Measurements from ENCODE around the gene MAPK14. TPM values are rescaled to one million over a fixed set of nuclear protein-coding genes. Genes with fewer than 3 reads are reported as not detected.
"Not testable (repeated sequence)": the region's sequence is repeated elsewhere in the genome, so short reads cannot be mapped to it uniquely, and the experiment has no call there.

The MAPK14 gene
- total and polyA plus RNA-seq, 10 of the 15 experiments (the other 5 are each of a cell fraction or from before 2014, with no cell fraction given) = 12.5 to 59.5 (median 43.0) TPM

DNA sequence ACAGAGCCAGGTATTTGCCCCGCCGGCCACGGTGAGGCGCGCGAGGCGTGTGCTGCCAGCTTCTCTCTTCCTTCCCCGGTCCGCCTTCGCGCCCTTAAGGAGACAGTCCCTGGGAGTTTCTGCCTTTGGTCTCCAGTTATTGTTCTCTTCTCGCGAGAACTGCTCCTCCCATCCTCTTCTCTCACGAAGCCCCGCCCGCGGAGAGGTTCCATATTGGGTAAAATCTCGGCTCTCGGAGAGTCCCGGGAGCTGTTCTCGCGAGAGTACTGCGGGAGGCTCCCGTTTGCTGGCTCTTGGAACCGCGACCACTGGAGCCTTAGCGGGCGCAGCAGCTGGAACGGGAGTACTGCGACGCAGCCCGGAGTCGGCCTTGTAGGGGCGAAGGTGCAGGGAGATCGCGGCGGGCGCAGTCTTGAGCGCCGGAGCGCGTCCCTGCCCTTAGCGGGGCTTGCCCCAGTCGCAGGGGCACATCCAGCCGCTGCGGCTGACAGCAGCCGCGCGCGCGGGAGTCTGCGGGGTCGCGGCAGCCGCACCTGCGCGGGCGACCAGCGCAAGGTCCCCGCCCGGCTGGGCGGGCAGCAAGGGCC lies at the start of gene MAPK14 (continued):
- TF ChIP-seq RB1 (IDR thresholded peaks at IDR 0.05; ENCODE audit: borderline replicate concordance) (peak; percentile 78; the same call in 1 of the 2 replicates), YY1 (IDR thresholded peaks at IDR 0.05; ENCODE audit: low read depth, low read length) (no peak; the same call in 1 of the 2 replicates), GATAD2B (conservative IDR thresholded peaks at IDR 0.05; ENCODE audit: low read depth) (peak; percentile 91), SPI1 (IDR thresholded peaks at IDR 0.05; ENCODE audit: borderline replicate concordance, insufficient read depth, low read depth, low read length) (no peak), RAD21 (IDR thresholded peaks at IDR 0.05; ENCODE audit: insufficient read depth, low read depth, low read length) (peak; percentile 94), JUNB (IDR thresholded peaks at IDR 0.05) (peak; percentile 59; the same call in 1 of the 2 replicates), TARDBP (IDR thresholded peaks at IDR 0.05; ENCODE audit: borderline replicate concordance) (no peak), NFXL1 (IDR thresholded peaks at IDR 0.05; ENCODE audit: borderline replicate concordance) (0 out of 2 replicates have a peak, but pooled peaks have one; percentile 51), BCL3 (IDR thresholded peaks at IDR 0.05; ENCODE audit: borderline replicate concordance, insufficient read depth, low read depth, low read length, poor library complexity, severe bottlenecking) (peak; percentile 21)

GRCh38 chr6:35980126-35980525 lies 47.5 kb upstream of the MAPK14 start:
- H2AFZ ChIP-seq (ENCODE audit: control insufficient read depth, low read depth, low read length); H3K4me2 ChIP-seq (ENCODE audit: control insufficient read depth, insufficient read depth); H4K20me1 ChIP-seq (ENCODE audit: control insufficient read depth, insufficient read depth); in situ Hi-C loops (cut with MboI); H3K9me3 ChIP-seq (replicated peaks; ENCODE audit: control insufficient read depth, insufficient read depth, low read length); H3K27me3 ChIP-seq (replicated peaks in 1 of 2; ENCODE audit: control insufficient read depth in 2 of 2, insufficient read depth in 2 of 2, low read length in 1 of 2); H3K4me3 ChIP-seq; RAD21 ChIA-PET (ENCODE audit: unreplicated experiment); CTCF ChIA-PET; POLR2A ChIA-PET; BruUV-seq (replicated peaks); FAIRE-seq; H3K9ac ChIP-seq (ENCODE audit: control insufficient read depth, insufficient read depth, low read length); DNase-seq (ENCODE audit: low read depth, low spot score); H3K79me2 ChIP-seq (ENCODE audit: control insufficient read depth, insufficient read depth, low read length); H3K4me1 ChIP-seq (ENCODE audit: control insufficient read depth, insufficient read depth, low read length); ATAC-seq; intact Hi-C loops (cut with micrococcal nuclease; ENCODE audit: unreplicated experiment); H3K27ac ChIP-seq (ENCODE audit: control insufficient read depth, insufficient read depth); H3K36me3 ChIP-seq (ENCODE audit: control insufficient read depth in 2 of 2, insufficient read depth in 2 of 2, low read length in 1 of 2): not testable (repeated sequence)
- SMC1A ChIA-PET (ENCODE audit: uncharacterized antibody, unreplicated experiment) = interaction anchor here (1.0 to 1.6 kb wide), 3 partner anchors 12 to 115 kb away, joined by 3 to 5 read pairs (median 4); no protein-coding TSS in a partner anchor
- 84% methylated on average over 1 of the region's 1 CpG for WGBS (ENCODE audit: insufficient coverage, insufficient replicate concordance, low lambda C conversion rate, missing lambda C conversion rate)
